Measurements from ENCODE around the gene HEXD.

Gene HEXD

GRCh38 chr17:82450357-82451106, 32.4 kb downstream of the HEXD start, which contains the start of gene CYBC1 (continued):
- TF ChIP-seq ZNF280C (tag by site-specific recombination; IDR thresholded peaks at IDR 0.05) = no peak
- TF ChIP-seq ZBTB26 (tag by site-specific recombination; optimal IDR thresholded peaks at IDR 0.05) = peak; percentile 99
- TF ChIP-seq ZNF600 (tag by site-specific recombination; IDR thresholded peaks at IDR 0.05) = peak; percentile 91
- TF ChIP-seq RBAK (tag by site-specific recombination; IDR thresholded peaks at IDR 0.05) = no peak
- TF ChIP-seq REPIN1 (tag by site-specific recombination; IDR thresholded peaks at IDR 0.05; ENCODE audit: low read depth) = peak; percentile 46; the same call in 1 of the 2 replicates
- TF ChIP-seq ZSCAN4 (tag by site-specific recombination; IDR thresholded peaks at IDR 0.05) = no peak
- no peak for TF ChIP-seq MZF1 (tag by site-specific recombination; IDR thresholded peaks at IDR 0.05; ENCODE audit: borderline replicate concordance)
- TF ChIP-seq OSR2 (tag by site-specific recombination; IDR thresholded peaks at IDR 0.05) = no peak
- no peak for TF ChIP-seq REST (tag by site-specific recombination; IDR thresholded peaks at IDR 0.05)
- TF ChIP-seq ZNF529 (tag by site-specific recombination; IDR thresholded peaks at IDR 0.05; ENCODE audit: insufficient replicate concordance) = no peak
- no peak for TF ChIP-seq ZNF174 (tag by site-specific recombination; IDR thresholded peaks at IDR 0.05)
- no peak for TF ChIP-seq ZNF777 (tag by site-specific recombination; IDR thresholded peaks at IDR 0.05; ENCODE audit: borderline replicate concordance)
- no peak for TF ChIP-seq ZNF707 (tag by site-specific recombination; IDR thresholded peaks at IDR 0.05)
- TF ChIP-seq ZNF214 (tag by site-specific recombination; IDR thresholded peaks at IDR 0.05; ENCODE audit: borderline replicate concordance) = no peak
- no peak for TF ChIP-seq ZNF747 (tag by site-specific recombination; IDR thresholded peaks at IDR 0.05)
- TF ChIP-seq ZFP41 (tag by site-specific recombination; IDR thresholded peaks at IDR 0.05; ENCODE audit: borderline replicate concordance) = no peak
- TF ChIP-seq ZNF449 (tag by site-specific recombination; IDR thresholded peaks at IDR 0.05) = no peak; the same call in none of the 2 replicates
- peak; percentile 61; the same call in 1 of the 2 replicates for TF ChIP-seq ZNF692 (tag by site-specific recombination; IDR thresholded peaks at IDR 0.05)
- peak; percentile 77 for TF ChIP-seq ZNF341 (tag by site-specific recombination; IDR thresholded peaks at IDR 0.05; ENCODE audit: low read depth)
- TF ChIP-seq ZNF2 (tag by site-specific recombination; IDR thresholded peaks at IDR 0.05) = no peak
- no peak for TF ChIP-seq ZNF311 (tag by site-specific recombination; IDR thresholded peaks at IDR 0.05; ENCODE audit: borderline replicate concordance)
- TF ChIP-seq ZFP3 (tag by site-specific recombination; IDR thresholded peaks at IDR 0.05; ENCODE audit: low read depth) = no peak
- no peak for TF ChIP-seq ZNF704 (tag by site-specific recombination; IDR thresholded peaks at IDR 0.05)
- 0 out of 2 replicates have a peak, but pooled peaks have one; percentile 37 for TF ChIP-seq KLF17 (tag by site-specific recombination; IDR thresholded peaks at IDR 0.05)
